SU-DHL-6 (cell line): ENCODE data around the gene DNMBP.

Experiments used
- H2AFZ ChIP-seq: fragments of 200-600 bp; sonication (generic); 2 replicates; pipeline ENCODE4 v1.6.1; 2014; ENCODE audit warnings: low read depth, mild to moderate bottlenecking, moderate library complexity, mixed read lengths, antibody characterized with exemption, low read length; ENCODE audit not compliant: severe bottlenecking
- H3F3A ChIP-seq: fragments of 200-600 bp; shearing (Covaris generic); 2 replicates; pipeline ENCODE4 v1.6.0; 2016; ENCODE audit warnings: antibody characterized with exemption, mild to moderate bottlenecking; ENCODE audit not compliant: insufficient read depth
- H3K27ac ChIP-seq: fragments of 200-600 bp; sonication (generic); 2 replicates; pipeline ENCODE4 v1.5.1; 2016; ENCODE audit warnings: low read depth, mild to moderate bottlenecking, low read length, moderate library complexity, mixed read lengths
- H3K27me3 ChIP-seq: fragments of 200-600 bp; sonication (generic), shearing (Covaris generic); 2 replicates; pipeline ENCODE4 v1.6.0; 2014; ENCODE audit warnings: mild to moderate bottlenecking, low read length
- H3K36me3 ChIP-seq: fragments of 200-600 bp; sonication (generic); 2 replicates; pipeline ENCODE4 v1.6.1; 2014; ENCODE audit warnings: mild to moderate bottlenecking, low read length, mixed read lengths
- H3K4me2 ChIP-seq: fragments of 300-600, 200-600 bp; shearing (Covaris generic), sonication (generic); 2 replicates; pipeline ENCODE4 v1.6.0; 2014; ENCODE audit warnings: low read length, low read depth, mild to moderate bottlenecking; ENCODE audit not compliant: poor library complexity, severe bottlenecking
- H3K4me3 ChIP-seq: fragments of 200-600 bp; sonication (generic); 2 replicates; pipeline ENCODE4 v1.5.1; 2014; ENCODE audit warnings: antibody characterized with exemption, low read length, mild to moderate bottlenecking, mixed read lengths; ENCODE audit not compliant: insufficient read depth, poor library complexity, severe bottlenecking
- H3K79me2 ChIP-seq: fragments of 200-600 bp; sonication (generic); 2 replicates; pipeline ENCODE4 v1.6.1; 2014; ENCODE audit warnings: mild to moderate bottlenecking, low read length, moderate library complexity; ENCODE audit not compliant: insufficient read depth
- H3K9ac ChIP-seq: fragments of 200-600 bp; sonication (generic); 2 replicates; pipeline ENCODE4 v1.7.0; 2014; ENCODE audit warnings: mild to moderate bottlenecking, low read length
- H3K9me2 ChIP-seq: fragments of 200-600 bp; sonication (generic); replicated peaks from 2 replicates; pipeline ENCODE4 v1.6.1; 2014; ENCODE audit warnings: low read length; ENCODE audit not compliant: insufficient read depth
- H3K9me3 ChIP-seq: fragments of 200-600 bp; sonication (generic); 2 replicates; pipeline ENCODE4 v1.6.1; 2014; ENCODE audit warnings: low read length, mixed read lengths; ENCODE audit not compliant: insufficient read depth
- H4K20me1 ChIP-seq: fragments of 200-600 bp; sonication (generic); 2 replicates; pipeline ENCODE4 v1.6.1; 2014; ENCODE audit warnings: low read depth, mild to moderate bottlenecking, antibody characterized with exemption, low read length, moderate library complexity, mixed read lengths
- CTCF ChIP-seq: fragments of 200-600 bp; sonication (generic); IDR thresholded peaks from one replicate; pipeline ENCODE4 v1.5.1; 2017; ENCODE audit warnings: antibody characterized with exemption, mild to moderate bottlenecking, low read length, moderate library complexity; ENCODE audit not compliant: insufficient read depth, poor library complexity, severe bottlenecking
- EZH2phosphoT487 ChIP-seq: fragments of 200-600 bp; sonication (generic), shearing (Covaris generic); conservative IDR thresholded peaks from 2 replicates; pipeline ENCODE4 v1.6.1; 2018; ENCODE audit warnings: mild to moderate bottlenecking, antibody characterized with exemption, low read length, moderate library complexity, mixed read lengths

The DNMBP gene

GRCh38 chr10:99982728-99983127 is 27.0 kb downstream of the DNMBP start:
- no peak overlapping the region for H2AFZ ChIP-seq
- H3K79me2 ChIP-seq: no peaks in the 10 kb centered on the region
- H3K27ac ChIP-seq: no peak overlapping the region
- H3K4me3 ChIP-seq: no peak overlapping the region
- H3K9me2 ChIP-seq: no peaks in the 10 kb centered on the region
- H3K36me3 ChIP-seq: no peaks in the 10 kb centered on the region
- H3K4me2 ChIP-seq: peak overlapping the region; percentile 13
- TF ChIP-seq CTCF: no peak
- no peak for TF ChIP-seq EZH2phosphoT487
- H3K9me3 ChIP-seq: no peaks in the 10 kb centered on the region
- H3F3A ChIP-seq: no peaks in the 10 kb centered on the region
- no peaks in the 10 kb centered on the region for H4K20me1 ChIP-seq
- no peak overlapping the region for H3K9ac ChIP-seq
- H3K27me3 ChIP-seq: no peaks in the 10 kb centered on the region

- H3K79me2 ChIP-seq: no peaks in the 10 kb centered on the region
- no peak overlapping the region for H3K9ac ChIP-seq
- H3K4me2 ChIP-seq: no peak overlapping the region
These were observed 28.1 kb downstream of the DNMBP start for GRCh38 chr10:99981581-99982199.

GRCh38 chr10:99979066-99979685 is 30.6 kb downstream of the DNMBP start:
- H3K9me2 ChIP-seq: no peaks in the 10 kb centered on the region
- H3K79me2 ChIP-seq: no peaks in the 10 kb centered on the region
- H3K27me3 ChIP-seq: no peaks in the 10 kb centered on the region
- H4K20me1 ChIP-seq: no peaks in the 10 kb centered on the region
- no peak for TF ChIP-seq EZH2phosphoT487
- TF ChIP-seq CTCF: no peak
- no peaks in the 10 kb centered on the region for H3K9me3 ChIP-seq
- no peaks in the 10 kb centered on the region for H3F3A ChIP-seq
- no peak overlapping the region for H3K9ac ChIP-seq
- no peak overlapping the region for H2AFZ ChIP-seq
- H3K4me2 ChIP-seq: no peak overlapping the region
- no peak overlapping the region for H3K27ac ChIP-seq
- no peaks in the 10 kb centered on the region for H3K36me3 ChIP-seq
- no peak overlapping the region for H3K4me3 ChIP-seq

More at GRCh38 chr10:99981581-99982199, 28.1 kb downstream of the DNMBP start:
- H3K36me3 ChIP-seq: no peaks in the 10 kb centered on the region
- H3K27ac ChIP-seq: no peak overlapping the region
- no peaks in the 10 kb centered on the region for H3K27me3 ChIP-seq
- no peaks in the 10 kb centered on the region for H3K9me2 ChIP-seq
- H3F3A ChIP-seq: no peaks in the 10 kb centered on the region
- TF ChIP-seq CTCF: no peak
- no peak for TF ChIP-seq EZH2phosphoT487
- no peak overlapping the region for H2AFZ ChIP-seq
- no peaks in the 10 kb centered on the region for H3K9me3 ChIP-seq
- no peaks in the 10 kb centered on the region for H4K20me1 ChIP-seq
- H3K4me3 ChIP-seq: no peak overlapping the region
